Naive B cell (primary cell): ENCODE results near the gene USF3. TPM values are rescaled to one million over a fixed set of nuclear protein-coding genes. Genes with fewer than 3 reads are reported as not detected.

Source experiments
- ATAC-seq, 2 donors: fragments of 150-1000 bp; cut with Tn5 transposase; 2 replicates each; pipeline ENCODE4 v1.10.0; 2021; ENCODE audit warnings: low read depth in 2 of 2, mild to moderate bottlenecking in 2 of 2, moderate library complexity in 2 of 2
- DNase-seq: peaks from one replicate; pipeline ENCODE4 v3.0.0; 2022
- H3K27ac Mint-ChIP-seq, 6 donors: one replicate each; pipeline ENCODE4 v1.8.0; 2020 to 2022; ENCODE audit warnings: mild to moderate bottlenecking in 6 of 6, mixed read lengths in 6 of 6, moderate library complexity in 5 of 6, inconsistent platforms in 2 of 6
- H3K27me3 Mint-ChIP-seq, 3 donors: one replicate each; pipeline ENCODE4 v1.8.0; 2021 to 2022; ENCODE audit warnings: mixed read lengths in 3 of 3, mild to moderate bottlenecking in 1 of 3
- H3K36me3 Mint-ChIP-seq, 2 donors: one replicate each; pipeline ENCODE4 v1.8.0; 2020 to 2022; ENCODE audit warnings: mixed read lengths in 2 of 2, inconsistent platforms in 1 of 2, mild to moderate bottlenecking in 1 of 2
- H3K4me1 Mint-ChIP-seq, 3 donors: one replicate each; pipeline ENCODE4 v1.8.0; 2020 to 2022; ENCODE audit warnings: mixed read lengths in 3 of 3, inconsistent platforms in 1 of 3, mild to moderate bottlenecking in 1 of 3, moderate library complexity in 1 of 3
- H3K4me3 Mint-ChIP-seq, 8 donors: one replicate each; pipeline ENCODE4 v1.8.0; 2020 to 2022; ENCODE audit warnings: mild to moderate bottlenecking in 8 of 8, mixed read lengths in 8 of 8, moderate library complexity in 8 of 8, inconsistent platforms in 2 of 8
- H3K9me3 Mint-ChIP-seq, 7 donors: one replicate each; pipeline ENCODE4 v1.8.0; 2020 to 2022; ENCODE audit warnings: mixed read lengths in 7 of 7, mild to moderate bottlenecking in 5 of 7, inconsistent platforms in 2 of 7, moderate library complexity in 1 of 7
- polyA plus RNA-seq, 6 donors: library from polyadenylated mRNA; unstranded; fragments of 300-500 nt; fragmentation: Illumina TruSeq; gene quantifications; one replicate each; pipeline ENCODE4 v1.2.3, GENCODE V29; 2021; ENCODE audit warnings: low read depth in 6 of 6

USF3 gene
- polyA plus RNA-seq, 6 donors from 2014 or later: 9.3 to 19.3 (median 12.7) TPM

- Mint-ChIP-seq H3K9me3 (no peaks in the 10 kb centered on the region), H3K4me3 (peak overlapping the region in 6 of 8 donors; percentile 1 to 63 (median 34)), H3K27ac (peak overlapping the region; percentile 77 to 94 (median 89)), H3K36me3 (peaks cover 0 to 19% of the 10 kb centered on the region in 2 donors), H3K4me1 (peaks cover 38 to 84% (median 58%) of the 10 kb centered on the region in 3 donors), H3K27me3 (no peaks in the 10 kb centered on the region)
- peak; percentile 49 to 58 for ATAC-seq
- no peak for DNase-seq
These were observed 65.4 kb downstream of the USF3 start for GRCh38 chr3:113630956-113631542.

DNA sequence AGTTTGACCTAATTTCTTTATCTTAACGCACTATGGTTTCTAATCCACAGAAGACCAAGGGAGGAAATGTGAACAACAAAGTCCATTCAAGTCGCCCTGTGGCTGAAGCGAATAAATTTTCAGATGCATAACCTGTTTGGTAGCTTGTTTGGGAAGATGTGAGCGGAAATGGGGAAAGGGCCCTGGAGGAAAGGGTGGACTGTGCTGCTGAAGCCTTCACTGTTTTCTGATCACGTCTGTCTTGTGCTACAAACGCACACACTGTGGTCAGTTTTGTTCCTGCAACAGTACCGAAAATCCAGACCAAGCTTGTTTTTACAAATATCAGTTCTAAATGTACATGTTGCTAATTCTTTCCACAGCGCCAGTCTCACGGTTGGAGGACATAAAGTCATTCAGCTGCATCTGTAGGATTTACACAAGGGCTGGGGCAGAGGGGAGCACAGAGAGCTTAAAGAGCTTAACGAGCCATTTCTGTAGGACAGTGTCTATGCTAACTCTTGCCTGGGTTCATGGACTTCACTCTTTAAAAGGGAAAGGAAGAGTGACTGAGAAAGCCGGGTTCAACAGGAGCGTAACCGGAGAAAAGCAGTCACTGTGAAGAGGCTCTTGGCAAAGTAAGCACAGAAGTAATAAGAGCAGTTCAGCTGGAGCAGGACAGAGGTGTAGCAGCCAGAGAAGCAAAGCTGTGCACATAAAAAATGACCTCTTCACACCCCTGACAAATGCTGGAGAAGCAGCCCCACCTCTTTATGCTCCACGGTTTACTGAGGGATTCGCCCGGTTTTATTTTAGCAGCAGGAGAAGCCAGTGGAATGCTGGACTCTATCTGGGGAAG, 66.6 kb downstream of the USF3 start:
- ATAC-seq (no peak), DNase-seq (no peak)
- peaks cover 0 to 25% of the 10 kb centered on the region in 2 donors for H3K36me3 Mint-ChIP-seq
- no peaks in the 10 kb centered on the region for H3K9me3 Mint-ChIP-seq
- H3K4me1 Mint-ChIP-seq: peaks cover 46 to 84% (median 61%) of the 10 kb centered on the region in 3 donors
- no peaks in the 10 kb centered on the region for H3K27me3 Mint-ChIP-seq
- peak overlapping the region; percentile 27 to 95 (median 86) for H3K27ac Mint-ChIP-seq
- H3K4me3 Mint-ChIP-seq: peak overlapping the region in 2 of 8 donors; percentile 25 to 70

DNA sequence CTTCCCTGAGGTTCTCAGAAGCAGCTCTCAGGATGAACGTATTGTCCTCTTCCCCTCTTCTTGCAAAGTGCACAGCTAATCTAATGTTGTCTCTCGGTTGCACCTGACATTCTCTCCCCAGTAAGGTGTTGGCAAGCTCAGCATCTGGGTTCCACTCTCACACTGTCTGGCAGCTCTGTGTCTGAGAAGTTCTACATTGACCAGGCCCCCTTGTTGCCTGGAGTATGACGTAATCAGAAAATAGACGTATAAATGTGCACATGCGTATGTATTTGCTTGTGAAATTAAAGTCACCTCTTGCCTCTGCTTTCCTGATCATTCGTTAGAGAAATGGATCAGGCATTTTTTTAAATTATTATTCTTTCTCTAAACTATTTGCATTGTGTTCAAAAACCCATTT, 67.7 kb downstream of the USF3 start:
- H3K27ac Mint-ChIP-seq: peak overlapping the region in 2 of 6 donors; percentile 12 to 96
- H3K4me1 Mint-ChIP-seq: peaks cover 46 to 83% (median 60%) of the 10 kb centered on the region in 3 donors
- no peaks in the 10 kb centered on the region for H3K9me3 Mint-ChIP-seq
- DNase-seq (no peak), ATAC-seq (no peak)
- H3K36me3 Mint-ChIP-seq: peaks cover 9 to 35% of the 10 kb centered on the region in 2 donors
- H3K4me3 Mint-ChIP-seq: peak overlapping the region in 2 of 8 donors; percentile 24 to 51
- no peaks in the 10 kb centered on the region for H3K27me3 Mint-ChIP-seq

DNA sequence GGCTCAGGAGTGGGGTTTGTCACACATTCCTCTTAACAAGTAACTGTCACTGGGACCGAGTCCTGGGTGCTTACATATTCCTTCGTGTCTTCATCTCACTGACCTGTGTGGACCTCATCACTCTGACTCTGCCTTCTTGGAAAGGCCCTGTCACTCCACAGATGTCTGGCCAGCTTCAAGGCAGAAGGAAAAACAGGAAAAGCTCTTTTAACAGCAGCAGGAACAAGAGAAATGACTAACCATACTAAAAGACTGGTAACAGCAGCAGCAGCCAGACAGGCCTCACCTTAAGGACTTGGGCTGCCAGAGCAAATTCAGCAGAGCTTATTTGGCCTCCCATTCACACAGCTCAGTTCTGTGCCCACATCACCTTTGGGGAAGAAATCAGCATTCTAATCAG, 68.1 kb downstream of the USF3 start:
- no peak for DNase-seq
- H3K27me3 Mint-ChIP-seq: no peaks in the 10 kb centered on the region
- peak overlapping the region in 5 of 6 donors; percentile 86 to 97 (median 95) for H3K27ac Mint-ChIP-seq
- peak overlapping the region in 6 of 8 donors; percentile 24 to 81 (median 30) for H3K4me3 Mint-ChIP-seq
- H3K9me3 Mint-ChIP-seq: no peaks in the 10 kb centered on the region
- ATAC-seq: no peak
- H3K4me1 Mint-ChIP-seq: peaks cover 46 to 80% (median 55%) of the 10 kb centered on the region in 3 donors
- peaks cover 14 to 40% of the 10 kb centered on the region in 2 donors for H3K36me3 Mint-ChIP-seq

DNA sequence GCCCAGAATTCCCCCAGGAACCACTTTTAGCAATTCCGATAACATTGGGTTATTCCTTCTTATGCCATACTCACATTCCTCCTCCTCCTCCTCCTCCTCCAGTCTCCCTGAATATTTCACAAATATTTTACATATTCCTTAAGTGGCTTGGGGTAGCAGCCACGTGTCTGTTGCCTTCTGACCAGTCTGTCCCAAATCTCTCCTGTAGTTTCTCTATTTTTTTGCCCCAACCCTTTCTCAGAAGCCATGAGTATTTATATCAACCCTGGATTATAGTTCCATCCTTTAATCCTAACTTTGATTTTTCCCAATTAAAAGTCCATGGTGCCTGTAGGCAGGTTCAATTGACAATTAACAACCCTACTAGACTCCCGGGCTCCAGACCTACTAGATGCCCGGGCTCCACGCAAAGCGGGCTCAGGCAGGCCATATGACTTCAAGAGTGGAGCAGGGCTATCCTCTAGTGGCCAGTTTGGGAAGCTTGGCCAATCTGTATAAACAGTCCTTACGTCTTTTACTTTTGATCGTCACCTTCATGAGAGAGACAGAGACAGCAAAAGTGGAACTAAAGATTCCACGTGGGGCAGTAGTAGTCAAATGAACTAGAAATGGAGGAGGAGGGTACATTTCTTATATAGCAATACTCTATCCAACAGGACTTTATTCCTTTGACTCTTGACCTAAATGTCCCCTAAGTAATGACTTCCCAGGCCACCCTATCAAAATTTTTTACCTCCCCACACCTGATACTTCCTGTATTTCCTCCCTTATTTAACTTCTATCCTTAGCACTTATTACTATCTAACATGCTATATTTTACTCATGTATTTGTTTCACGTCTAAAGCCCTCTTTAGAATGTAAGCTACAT, 69.7 kb downstream of the USF3 start:
- Mint-ChIP-seq H3K4me1 (peaks cover 46 to 68% (median 48%) of the 10 kb centered on the region in 3 donors), H3K4me3 (peak overlapping the region; percentile 81 to 95 (median 88)), H3K36me3 (peaks cover 14 to 40% of the 10 kb centered on the region in 2 donors), H3K27ac (peak overlapping the region; percentile 95 to 98 (median 96)), H3K9me3 (no peaks in the 10 kb centered on the region), H3K27me3 (no peaks in the 10 kb centered on the region)
- DNase-seq: peak; percentile 70
- peak; percentile 88 for ATAC-seq

DNA sequence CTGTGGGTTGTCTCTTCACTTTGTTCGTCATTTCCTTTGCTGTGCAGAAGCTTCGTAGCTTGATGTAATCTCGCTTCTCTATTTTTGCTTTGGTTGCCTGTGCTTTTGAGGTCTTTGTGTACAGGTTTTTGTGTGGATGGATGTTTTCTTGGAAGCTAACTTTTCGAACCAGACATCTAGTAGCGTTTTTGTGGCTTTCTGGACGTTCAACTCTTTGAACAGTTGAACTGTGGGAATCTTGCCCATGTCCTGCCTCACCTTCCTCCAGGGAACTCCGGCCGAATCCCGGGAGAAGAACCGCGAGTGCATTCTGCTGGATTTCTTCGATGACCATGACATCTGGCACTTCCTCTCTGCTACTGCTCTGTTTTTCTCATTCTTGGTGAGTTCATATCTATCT, 70.6 kb downstream of the USF3 start:
- ATAC-seq (peak; percentile 52 to 57), DNase-seq (peak; percentile 44)
- Mint-ChIP-seq H3K36me3 (peaks cover 20 to 44% of the 10 kb centered on the region in 2 donors), H3K4me1 (peaks cover 38 to 65% (median 44%) of the 10 kb centered on the region in 3 donors), H3K27ac (peak overlapping the region; percentile 95 to 98 (median 96)), H3K27me3 (no peaks in the 10 kb centered on the region), H3K4me3 (peak overlapping the region; percentile 81 to 95 (median 88)), H3K9me3 (no peaks in the 10 kb centered on the region)

DNA sequence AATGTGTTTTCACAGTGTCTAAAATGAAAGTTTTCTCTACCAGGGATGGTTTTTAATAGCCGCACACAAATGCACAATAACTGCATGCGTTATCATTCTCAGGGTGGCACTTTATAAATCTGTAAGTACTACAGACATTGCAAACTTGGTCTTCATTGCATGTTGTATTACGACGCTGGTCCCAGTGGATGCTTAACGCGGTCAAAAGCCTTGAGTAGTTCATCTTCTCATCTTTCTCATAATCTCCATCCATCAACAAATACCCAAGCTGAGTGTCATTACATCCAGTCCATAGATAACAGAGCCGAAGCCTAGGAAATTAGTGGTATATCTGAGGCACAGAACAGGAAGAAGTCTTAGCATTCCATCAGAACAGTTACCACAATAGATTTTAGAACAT, 72.6 kb downstream of the USF3 start:
- Mint-ChIP-seq H3K4me1 (peaks cover 47 to 66% (median 52%) of the 10 kb centered on the region in 3 donors), H3K27ac (peak overlapping the region in 5 of 6 donors; percentile 1 to 95 (median 64)), H3K36me3 (peaks cover 25 to 46% of the 10 kb centered on the region in 2 donors), H3K9me3 (no peaks in the 10 kb centered on the region), H3K4me3 (no peak overlapping the region), H3K27me3 (no peaks in the 10 kb centered on the region)
- no peak for DNase-seq
- no peak for ATAC-seq

DNA sequence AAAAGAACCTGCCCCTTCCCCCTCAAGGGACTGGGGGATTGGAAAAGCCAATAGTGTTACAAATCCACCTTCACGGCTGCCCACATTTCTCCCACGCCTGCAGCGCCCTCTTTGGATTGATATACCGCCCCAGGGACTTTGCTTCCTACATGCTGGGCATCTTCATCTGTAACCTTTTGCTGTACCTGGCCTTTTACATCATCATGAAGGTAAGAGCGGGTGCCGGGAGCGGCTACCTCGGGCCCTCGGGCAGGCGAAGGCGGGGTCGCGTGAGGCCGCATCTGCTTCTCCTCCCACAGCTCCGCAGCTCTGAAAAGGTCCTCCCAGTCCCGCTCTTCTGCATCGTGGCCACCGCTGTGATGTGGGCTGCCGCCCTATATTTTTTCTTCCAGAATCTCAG, 73.1 kb downstream of the USF3 start:
- peaks cover 42 to 62% (median 47%) of the 10 kb centered on the region in 3 donors for H3K4me1 Mint-ChIP-seq
- H3K36me3 Mint-ChIP-seq: peaks cover 25 to 46% of the 10 kb centered on the region in 2 donors
- no peak for ATAC-seq
- DNase-seq: no peak
- peak overlapping the region in 1 of 8 donors; percentile 10 for H3K4me3 Mint-ChIP-seq
- H3K9me3 Mint-ChIP-seq: no peaks in the 10 kb centered on the region
- no peaks in the 10 kb centered on the region for H3K27me3 Mint-ChIP-seq
- peak overlapping the region in 2 of 6 donors; percentile 62 to 95 for H3K27ac Mint-ChIP-seq

DNA sequence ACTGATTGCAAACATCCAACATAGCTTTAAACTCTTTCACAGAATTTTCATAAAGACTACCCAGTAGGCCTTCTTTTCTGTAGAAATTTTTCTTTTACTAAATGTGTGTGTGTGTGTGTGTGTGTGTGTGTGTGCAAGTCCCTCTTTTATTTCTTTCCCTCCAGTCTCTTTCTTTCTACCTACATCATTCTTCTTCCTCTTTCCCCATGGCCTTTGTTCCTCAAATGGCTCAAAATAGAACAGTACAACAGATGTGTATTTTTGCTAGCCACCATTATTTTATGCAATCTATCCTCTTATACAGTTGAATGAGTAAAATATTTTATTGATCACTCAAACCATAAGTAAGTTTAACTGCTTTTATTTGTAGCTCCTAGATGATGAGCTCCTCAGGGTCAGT, 76.4 kb downstream of the USF3 start:
- ATAC-seq (peak; percentile 48 to 55), DNase-seq (no peak)
- Mint-ChIP-seq H3K27me3 (no peaks in the 10 kb centered on the region), H3K4me1 (peaks cover 13 to 30% (median 18%) of the 10 kb centered on the region in 3 donors), H3K27ac (peak overlapping the region; percentile 21 to 94 (median 53)), H3K9me3 (no peaks in the 10 kb centered on the region), H3K4me3 (peak overlapping the region in 4 of 8 donors; percentile 7 to 71 (median 42)), H3K36me3 (peaks cover 32 to 35% of the 10 kb centered on the region in 2 donors)

GRCh38 chr3:113617726-113618125, 78.7 kb downstream of the USF3 start:
- Mint-ChIP-seq H3K9me3 (no peaks in the 10 kb centered on the region), H3K4me3 (no peak overlapping the region), H3K4me1 (peaks cover 13 to 24% (median 18%) of the 10 kb centered on the region in 3 donors), H3K27me3 (no peaks in the 10 kb centered on the region), H3K27ac (no peak overlapping the region), H3K36me3 (peaks cover 26 to 32% of the 10 kb centered on the region in 2 donors)
- ATAC-seq (no peak), DNase-seq (no peak)

DNA sequence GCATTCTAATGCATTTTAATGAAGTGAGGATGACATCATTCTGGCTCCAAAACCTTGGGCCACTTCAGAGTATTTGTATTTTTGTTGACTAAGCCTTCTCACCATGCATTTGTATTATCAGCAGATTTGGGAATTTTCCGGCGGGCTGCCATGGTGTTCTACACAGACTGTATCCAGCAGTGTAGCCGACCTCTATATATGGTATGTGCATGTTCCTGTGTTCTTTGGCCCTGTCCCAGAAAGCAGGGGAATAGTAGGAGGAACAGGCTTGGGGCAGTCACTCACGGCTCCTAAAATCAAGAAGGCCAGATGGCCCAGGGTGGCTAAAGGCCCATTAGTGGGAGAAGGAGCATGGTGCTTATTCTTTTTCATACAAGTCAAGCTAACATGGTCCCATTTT, 80.5 kb downstream of the USF3 start:
- H3K27me3 Mint-ChIP-seq: no peaks in the 10 kb centered on the region
- H3K4me1 Mint-ChIP-seq: peaks cover 13 to 20% (median 16%) of the 10 kb centered on the region in 3 donors
- no peaks in the 10 kb centered on the region for H3K9me3 Mint-ChIP-seq
- H3K36me3 Mint-ChIP-seq: peaks cover 29 to 31% of the 10 kb centered on the region in 2 donors
- no peak overlapping the region for H3K4me3 Mint-ChIP-seq
- DNase-seq (no peak), ATAC-seq (no peak)
- no peak overlapping the region for H3K27ac Mint-ChIP-seq

- no peak overlapping the region for H3K4me3 Mint-ChIP-seq
- ATAC-seq (no peak), DNase-seq (no peak)
- H3K27me3 Mint-ChIP-seq: no peaks in the 10 kb centered on the region
- H3K27ac Mint-ChIP-seq: no peak overlapping the region
- peaks cover 26 to 31% of the 10 kb centered on the region in 2 donors for H3K36me3 Mint-ChIP-seq
- peaks cover 0 to 4% (median under 1%) of the 10 kb centered on the region in 3 donors for H3K4me1 Mint-ChIP-seq
- no peaks in the 10 kb centered on the region for H3K9me3 Mint-ChIP-seq
These were observed 82.0 kb downstream of the USF3 start for GRCh38 chr3:113614402-113614801.

GRCh38 chr3:113607219-113607596, 89.2 kb downstream of the USF3 start:
- peaks cover 11 to 35% of the 10 kb centered on the region in 2 donors for H3K36me3 Mint-ChIP-seq
- no peaks in the 10 kb centered on the region for H3K27me3 Mint-ChIP-seq
- peaks cover 23 to 33% (median 23%) of the 10 kb centered on the region in 3 donors for H3K4me1 Mint-ChIP-seq
- peak overlapping the region in 5 of 8 donors; percentile 12 to 82 (median 63) for H3K4me3 Mint-ChIP-seq
- H3K27ac Mint-ChIP-seq: peak overlapping the region; percentile 16 to 94 (median 77)
- H3K9me3 Mint-ChIP-seq: no peaks in the 10 kb centered on the region
- DNase-seq: no peak
- ATAC-seq: no peak
